Glomerular visceral epithelial cell (primary cell): ENCODE data around the gene ITM2A.

Experiments used
- DNase-seq: peaks from one replicate; pipeline ENCODE4 v3.0.0-alpha.2; 2016; ENCODE audit errors: extremely low spot score

ITM2A gene

GRCh38 chrX:79366873-79367749 lies at the start of gene ITM2A:
Gene ITM2A (minus strand): TSS chrX:79367334. CDS start chrX:79367215, 119 bp downstream.
- no peak for DNase-seq

DNA sequence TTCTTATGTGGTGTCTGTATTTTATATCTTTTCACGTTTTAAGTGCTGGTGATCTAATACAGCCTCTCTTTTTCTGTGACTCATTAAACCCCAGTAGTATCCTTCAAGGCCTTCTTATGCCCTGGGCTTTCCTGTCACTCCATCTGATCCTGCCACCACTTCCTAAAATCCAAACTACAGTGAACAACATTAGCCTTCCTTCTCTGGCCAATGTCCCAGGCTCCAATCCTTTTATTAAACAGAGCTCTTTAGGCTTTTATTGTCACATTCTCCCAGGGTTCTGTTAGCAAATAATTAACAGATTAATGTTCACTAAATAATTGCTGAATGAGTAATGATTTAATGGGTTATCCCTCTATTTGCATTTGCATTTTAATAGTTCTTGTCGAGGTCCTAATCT lies 47.9 kb upstream of the ITM2A start:
- no peak for DNase-seq

DNA sequence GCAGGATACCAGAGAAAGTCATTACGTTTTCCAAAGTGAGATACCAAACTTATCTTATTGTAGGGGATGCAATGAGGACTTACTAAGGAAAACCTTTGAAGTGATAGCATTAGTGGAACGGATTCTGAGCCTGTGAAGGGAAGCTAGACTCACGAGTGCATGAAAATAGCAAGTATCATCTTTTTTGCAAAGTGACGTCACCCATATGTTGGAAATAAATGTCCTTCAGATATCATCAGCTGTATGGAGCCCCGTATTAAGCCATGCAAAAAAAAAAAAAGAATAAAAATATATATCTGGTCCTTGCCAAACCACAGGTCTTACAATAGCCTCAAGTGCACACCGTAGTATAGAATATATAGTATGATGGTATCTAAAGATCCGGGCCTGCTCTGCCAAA lies 46.8 kb upstream of the ITM2A start:
- DNase-seq, result no peak

DNA sequence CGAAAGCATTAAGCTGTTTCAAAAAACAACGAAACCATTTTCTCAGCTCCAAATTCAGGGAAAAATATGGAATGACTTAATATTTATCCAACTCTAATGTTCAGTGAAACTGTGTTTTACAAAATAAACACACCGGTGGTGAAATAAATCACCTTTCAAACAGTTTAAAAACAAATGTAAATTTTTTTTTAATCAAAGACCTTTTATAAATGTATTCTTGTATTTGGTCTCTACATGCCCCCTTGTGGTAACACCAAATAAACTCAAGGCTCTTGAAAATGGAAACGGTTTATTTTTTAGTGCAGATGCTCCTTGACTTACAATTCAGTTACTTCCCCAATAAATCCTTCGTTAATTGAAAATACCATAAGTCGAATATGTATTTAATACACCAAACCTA lies 45.8 kb upstream of the ITM2A start:
- DNase-seq, result no peak

DNA sequence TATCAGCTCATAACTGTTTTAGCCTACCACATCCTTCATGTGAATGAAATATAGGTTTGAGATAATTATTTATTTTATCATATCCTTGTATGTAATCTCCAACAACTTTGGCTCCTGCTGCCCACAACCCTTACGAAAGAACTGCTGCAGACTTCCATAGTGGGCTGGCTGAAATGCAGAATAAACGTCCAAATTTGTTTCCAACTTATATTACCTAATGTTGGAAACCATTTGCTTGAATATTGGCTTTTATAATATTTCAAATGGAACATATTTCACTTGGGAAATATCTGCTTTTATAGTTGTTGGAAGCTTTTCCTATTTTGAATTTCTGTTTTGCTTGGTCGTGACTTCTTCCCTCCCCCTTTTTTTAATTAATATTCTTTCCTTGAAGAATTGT lies 45.0 kb upstream of the ITM2A start:
- no peak for DNase-seq

DNA sequence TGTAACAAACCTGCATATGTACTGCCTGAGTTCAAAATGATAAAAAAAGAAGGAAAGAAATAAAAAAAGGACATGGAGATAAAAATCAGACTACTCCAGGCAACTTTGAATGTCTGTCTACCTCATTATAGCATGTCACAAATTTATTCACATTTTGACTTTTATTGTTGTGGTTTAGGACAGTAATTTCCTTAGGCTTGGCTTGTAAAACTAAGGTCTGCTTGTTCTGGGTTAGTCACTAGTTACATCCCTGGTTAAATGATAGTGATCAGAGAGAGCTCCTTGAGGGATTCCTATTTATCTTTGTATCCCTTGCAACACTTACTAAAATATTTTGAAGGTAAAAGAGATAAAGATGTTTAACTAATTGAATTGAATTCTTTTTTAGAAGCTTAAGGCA lies 42.5 kb upstream of the ITM2A start:
- no peak for DNase-seq

- DNase-seq, result no peak
Measured at GRCh38 chrX:79408623-79409322, 41.6 kb upstream of the ITM2A start.

DNA sequence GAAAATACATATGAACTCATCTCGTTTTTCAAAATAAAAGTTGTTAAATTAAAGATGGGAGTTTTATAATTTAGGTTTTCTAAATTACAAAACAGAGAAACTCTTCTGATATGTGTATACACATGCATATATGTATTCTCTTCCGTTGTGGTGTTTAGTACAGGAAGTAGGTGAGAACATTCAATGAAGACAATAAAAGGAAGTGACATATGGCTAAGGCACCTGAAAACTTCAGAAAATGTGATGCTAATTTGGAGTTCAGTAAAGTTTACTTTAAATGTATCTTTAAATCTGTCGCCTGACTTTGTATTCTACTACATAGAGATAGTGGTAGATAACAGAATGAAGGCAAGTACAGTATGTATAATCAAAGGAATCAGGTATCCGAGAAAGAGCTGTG lies 33.5 kb upstream of the ITM2A start:
- no peak for DNase-seq

DNA sequence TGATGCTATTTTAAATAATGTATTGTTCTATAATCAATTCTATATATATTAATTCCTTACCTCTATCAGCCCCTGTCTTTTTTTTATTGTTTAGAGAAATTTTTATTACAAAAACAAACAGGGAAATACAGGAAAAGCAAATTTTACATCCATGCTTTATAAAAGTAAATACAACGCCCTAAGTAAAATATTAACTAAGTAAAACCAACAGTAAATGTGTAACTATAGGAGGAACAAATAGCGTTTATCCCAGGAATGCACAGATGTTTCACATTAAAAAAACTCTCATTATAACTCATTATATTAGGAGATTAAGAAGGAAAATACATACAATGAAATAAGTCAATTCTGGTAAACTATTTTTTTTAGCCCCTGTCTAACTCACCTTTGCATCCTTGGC lies 8.2 kb upstream of the ITM2A start:
- no peak for DNase-seq

DNA sequence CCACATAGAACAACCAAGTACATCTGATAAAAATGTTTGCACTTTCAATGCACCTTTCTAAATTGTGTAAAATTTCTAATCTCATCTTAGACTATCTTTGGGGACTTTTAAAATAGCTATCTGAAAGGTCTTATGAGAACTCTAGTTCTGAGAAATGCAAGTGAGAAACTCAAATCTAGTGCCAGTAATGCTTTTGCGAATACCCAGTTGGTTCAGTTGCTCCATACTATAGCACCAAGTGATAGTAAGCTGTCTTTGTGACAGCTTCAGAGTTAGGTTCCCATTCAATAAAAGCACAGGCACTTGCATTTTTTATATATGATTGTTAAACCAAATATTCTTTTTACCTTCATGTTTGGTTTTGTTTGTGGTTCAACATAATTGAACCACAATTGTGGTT lies 4.5 kb upstream of the ITM2A start:
- no peak for DNase-seq

DNA sequence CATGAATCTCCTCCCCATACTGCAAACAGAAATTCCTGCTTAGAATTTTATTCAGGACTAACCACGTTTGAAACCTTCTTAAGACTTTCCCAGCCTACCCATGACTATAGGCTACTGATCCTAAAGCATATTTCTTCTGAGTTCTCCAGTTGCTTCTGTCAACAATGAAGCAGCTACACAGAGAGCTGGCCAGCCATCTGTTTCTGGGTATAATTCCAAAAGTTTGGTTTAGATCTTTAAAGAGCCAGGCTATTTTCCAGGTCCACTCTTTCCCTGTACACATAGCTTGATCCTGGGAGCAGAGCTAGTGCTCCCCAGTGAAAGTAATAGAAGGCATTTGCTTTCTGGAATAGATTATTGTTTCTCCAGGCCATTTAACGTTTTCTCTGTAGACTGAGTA lies 4.0 kb upstream of the ITM2A start:
- no peak for DNase-seq

- no peak for DNase-seq
Measured at GRCh38 chrX:79369871-79370270, 2.7 kb upstream of the ITM2A start.

GRCh38 chrX:79368441-79368840 lies 1.3 kb upstream of the ITM2A start:
- DNase-seq, result no peak

DNA sequence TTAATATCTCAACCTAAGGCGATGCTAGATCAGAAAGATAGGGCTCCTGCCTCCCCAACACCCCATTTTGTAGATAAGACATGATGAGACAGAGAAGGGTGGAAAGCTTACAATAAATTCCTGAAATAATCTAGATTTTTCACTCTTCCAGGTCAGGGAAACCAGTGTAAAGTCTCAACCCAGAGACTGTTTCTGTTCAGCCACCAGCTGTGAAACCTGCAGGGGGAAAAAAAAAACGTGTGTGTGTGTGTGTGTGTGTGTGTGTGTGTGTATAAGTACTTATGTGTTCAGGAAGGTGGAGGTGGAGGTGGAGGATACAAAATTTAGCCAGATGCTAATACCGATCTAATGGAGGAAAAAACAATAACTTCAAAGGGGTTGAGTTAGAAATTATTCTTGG lies 773 bp upstream of the ITM2A start:
- no peak for DNase-seq

DNA sequence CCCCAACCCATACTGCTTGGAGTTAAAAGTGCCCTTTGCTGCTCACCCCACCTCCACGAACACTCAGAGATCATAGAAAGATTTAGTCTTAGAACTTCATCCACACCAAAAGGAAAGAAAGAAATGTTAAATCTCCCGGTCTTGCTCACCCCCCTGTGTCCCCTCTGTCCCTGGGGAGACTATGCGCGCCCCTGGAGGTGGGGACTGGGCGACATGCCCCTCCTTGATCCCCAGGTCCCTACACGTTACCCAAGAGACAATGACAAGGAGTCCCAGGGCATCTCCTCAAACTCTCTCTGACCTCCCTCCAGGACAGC lies 620 bp downstream of the ITM2A start:
- no peak for DNase-seq

- DNase-seq, result no peak
Measured at GRCh38 chrX:79365591-79365990, 1.5 kb downstream of the ITM2A start.

GRCh38 chrX:79364306-79364705 lies 2.8 kb downstream of the ITM2A start:
- DNase-seq, result no peak

DNA sequence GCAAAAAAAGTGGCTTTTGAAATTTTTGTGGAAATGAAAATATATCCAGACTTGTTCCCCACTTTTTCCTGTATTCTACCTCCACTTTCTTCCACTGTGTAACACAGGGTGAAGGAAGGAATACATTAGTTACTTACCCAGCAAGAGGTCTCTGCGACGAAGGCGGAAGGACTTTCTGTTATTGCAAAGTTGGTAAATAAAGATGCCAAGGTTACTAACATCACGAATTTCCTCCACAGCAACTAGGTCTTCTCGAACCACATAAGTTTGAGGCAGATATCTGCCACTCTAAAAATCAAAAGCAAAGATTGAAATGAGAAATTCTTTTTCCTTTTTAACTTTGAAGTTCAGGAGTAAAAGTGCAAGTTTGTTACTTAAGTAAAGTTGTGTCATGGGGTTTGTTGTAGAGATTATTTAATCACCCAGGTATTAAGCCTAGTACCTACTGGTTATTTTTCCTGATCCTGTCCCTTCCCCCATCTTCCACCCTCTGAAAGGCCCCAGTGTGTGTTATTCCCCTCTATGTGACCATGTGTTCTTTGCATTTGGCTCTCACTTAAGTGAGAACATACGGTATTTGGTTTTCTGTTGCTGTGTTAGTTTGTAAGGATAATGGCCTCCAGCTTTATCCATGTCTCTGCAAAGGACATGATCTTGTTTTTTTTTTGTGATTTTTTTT lies 5.8 kb downstream of the ITM2A start:
- no peak for DNase-seq

DNA sequence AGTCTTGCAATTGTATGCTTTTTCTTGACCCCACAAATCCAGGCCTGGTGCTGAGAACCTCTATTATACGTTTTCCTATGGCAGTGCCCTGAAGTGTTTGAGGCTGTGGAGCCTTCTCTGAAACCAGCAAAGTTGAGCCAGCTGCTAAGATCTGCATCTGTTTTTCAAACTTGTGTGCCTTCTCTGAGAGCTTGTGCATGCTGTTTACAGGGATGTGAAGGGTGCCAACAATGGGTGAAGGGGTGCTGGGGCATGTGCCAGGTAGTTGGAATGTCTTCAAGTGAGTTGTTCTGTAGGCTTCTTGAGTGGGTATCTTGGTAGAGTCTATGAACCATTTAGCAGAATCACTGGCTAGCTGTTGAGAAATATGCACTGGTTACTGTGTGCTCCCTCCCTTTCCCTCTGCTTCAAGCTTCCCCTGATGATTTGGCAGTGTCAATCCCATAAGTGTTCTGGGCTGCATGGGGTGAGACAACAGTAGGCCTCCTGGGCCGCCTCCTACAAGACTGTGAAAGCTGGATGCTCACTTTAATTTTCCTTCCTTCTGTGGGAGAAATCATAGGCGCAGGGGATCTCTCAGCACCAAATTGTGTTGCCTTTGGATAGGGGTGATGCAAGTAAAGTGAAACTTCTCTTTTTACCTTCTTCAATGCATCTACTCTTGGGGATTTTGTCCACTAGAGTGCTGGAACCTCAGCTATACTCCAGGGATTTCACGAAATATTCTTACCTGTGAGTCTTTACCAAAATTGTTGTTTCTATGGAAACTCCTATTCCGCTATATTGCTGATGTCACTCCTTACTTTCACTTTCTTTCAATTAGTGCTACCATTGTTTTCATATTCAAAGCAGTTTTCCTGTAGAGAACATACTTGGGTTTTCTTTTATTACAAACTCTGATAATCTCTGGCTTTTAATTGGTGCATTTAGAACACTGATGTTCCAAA lies 30.0 kb downstream of the ITM2A start:
- DNase-seq, result no peak

GRCh38 chrX:79330022-79330421 lies 37.1 kb downstream of the ITM2A start:
- no peak for DNase-seq

GRCh38 chrX:79325263-79325958 lies 41.7 kb downstream of the ITM2A start:
- DNase-seq, result no peak
